ENCODE results near the gene TMEM89. TPM values are rescaled to one million over a fixed set of nuclear protein-coding genes. Genes with fewer than 3 reads are reported as not detected.

Gene TMEM89
- total RNA-seq, 2 experiments from 2014 or later, result not detected

GRCh38 chr3:48572517-48572916 lies 49.1 kb downstream of the TMEM89 start:
- ChIA-PET CTCF (interaction anchor here (1.0 to 1.6 kb wide), 2 partner anchors 63 to 136 kb away, joined by 4 to 5 read pairs; partner anchors contain the start of gene SLC26A6), POLR2A (no interaction called here)

- ChIA-PET CTCF (interaction anchor here (1.6 kb wide), 1 partner anchor 135 kb away, joined by 5 read pairs; no protein-coding TSS in a partner anchor), POLR2A (no interaction called here)
These were observed 49.6 kb downstream of the TMEM89 start for GRCh38 chr3:48571938-48572337.

Other genes with a start within 250 kb of the TMEM89 start
- not detected for gene FBXW12, start 249.6 kb downstream of the TMEM89 start, total RNA-seq
- 1 to 10 TPM; 4.9 to 5.3 TPM for gene PLXNB1, start 191.7 kb downstream of the TMEM89 start, total RNA-seq
- gene CCDC51, start 181.7 kb downstream of the TMEM89 start, total RNA-seq, result 10 to 100 TPM; 28.3 to 30.7 TPM
- gene TMA7, start 181.5 kb downstream of the TMEM89 start, total RNA-seq, result 100 to 1,000 TPM; 402 to 429 TPM
- 10 to 100 TPM; 20.8 to 21.3 TPM for gene ATRIP, start 175.0 kb downstream of the TMEM89 start, total RNA-seq
- 10 to 100 TPM; 78.1 to 87.2 TPM for gene SHISA5, start 117.6 kb downstream of the TMEM89 start, total RNA-seq
- 10 to 100 TPM; 16.2 to 18.7 TPM for gene PFKFB4, start 65.0 kb downstream of the TMEM89 start, total RNA-seq
- gene UCN2, start 58.0 kb downstream of the TMEM89 start, total RNA-seq, result not detected
- gene COL7A1, start 26.4 kb downstream of the TMEM89 start, total RNA-seq, result 1 to 10 TPM in 1 of 2 experiments, under 1 TPM in 1; 0.99 to 1.3 TPM
- gene UQCRC1, start 12.1 kb downstream of the TMEM89 start, total RNA-seq, result 100 to 1,000 TPM; 230 to 237 TPM
- gene SLC26A6, start 13.7 kb upstream of the TMEM89 start, total RNA-seq, result 10 to 100 TPM; 30.4 to 32.8 TPM
- gene CELSR3, start 41.1 kb upstream of the TMEM89 start, total RNA-seq, result 10 to 100 TPM; 23.6 to 24.4 TPM
- gene NCKIPSD, start 64.1 kb upstream of the TMEM89 start, total RNA-seq, result 10 to 100 TPM; 42.2 to 42.6 TPM
- 10 to 100 TPM; 42.8 to 47.9 TPM for gene IP6K2, start 95.5 kb upstream of the TMEM89 start, total RNA-seq
- gene PRKAR2A, start 226.1 kb upstream of the TMEM89 start, total RNA-seq, result 10 to 100 TPM; 55.6 to 57.2 TPM

Measured in activated CD8-positive, alpha-beta memory T cell treated with anti-CD3 and anti-CD28 coated beads for 36 hours (primary cell).